GM12873 (cell line): ENCODE results near the gene PSTK.

ENCODE experiments used
- CTCF ChIP-seq: IDR thresholded peaks from 2 replicates; pipeline ENCODE4 v1.5.1; 2012; ENCODE audit warnings: low read depth, mild to moderate bottlenecking, moderate library complexity, low read length, control low read depth; ENCODE audit not compliant: insufficient read depth; ENCODE audit errors: missing control alignments

Gene PSTK

GRCh38 chr10:122980209-122981065 is at the start of gene PSTK:
TSS of gene PSTK (plus strand) at chr10:122980401. CDS start at chr10:122980480, 79 bp downstream.
- TF ChIP-seq CTCF: peak; percentile 98

GRCh38 chr10:122931088-122931906 is 48.9 kb upstream of the PSTK start:
- no peak for TF ChIP-seq CTCF

GRCh38 chr10:122939133-122939855 is 40.9 kb upstream of the PSTK start:
- no peak for TF ChIP-seq CTCF

- TF ChIP-seq CTCF: no peak
Measured at GRCh38 chr10:122939856-122940543, 40.2 kb upstream of the PSTK start.

GRCh38 chr10:122949296-122949695 is 30.9 kb upstream of the PSTK start:
- TF ChIP-seq CTCF: no peak

- no peak for TF ChIP-seq CTCF
Measured at GRCh38 chr10:122953902-122954730, 26.1 kb upstream of the PSTK start, which contains the start of gene C10orf88. TSS of gene C10orf88 (minus strand) at chr10:122954227. CDS start at chr10:122954178, 49 bp downstream.
